ENCODE data around the gene SLC5A5. TPM values are rescaled to one million over a fixed set of nuclear protein-coding genes. Genes with fewer than 3 reads are reported as not detected.

Gene SLC5A5
- total RNA-seq, 4 donors from 2014 or later, result 0.16 TPM; not detected in 3

- Histone ChIP-seq H3K4me1 (peaks cover 0 to 8% (median 2%) of the 10 kb centered on the region in 3 donors), H3K27ac (no peak overlapping the region), H3K9me3 (no peaks in the 10 kb centered on the region), H3K36me3 (no peaks in the 10 kb centered on the region), H3K4me3 (no peak overlapping the region), H3K27me3 (no peaks in the 10 kb centered on the region)
- 23 to 37% methylated on average over 7 to 9 of the region's 29 CpGs for WGBS, 2 donors (ENCODE audit: low coverage in 1 of 2)
- TF ChIP-seq, protein P1, sequence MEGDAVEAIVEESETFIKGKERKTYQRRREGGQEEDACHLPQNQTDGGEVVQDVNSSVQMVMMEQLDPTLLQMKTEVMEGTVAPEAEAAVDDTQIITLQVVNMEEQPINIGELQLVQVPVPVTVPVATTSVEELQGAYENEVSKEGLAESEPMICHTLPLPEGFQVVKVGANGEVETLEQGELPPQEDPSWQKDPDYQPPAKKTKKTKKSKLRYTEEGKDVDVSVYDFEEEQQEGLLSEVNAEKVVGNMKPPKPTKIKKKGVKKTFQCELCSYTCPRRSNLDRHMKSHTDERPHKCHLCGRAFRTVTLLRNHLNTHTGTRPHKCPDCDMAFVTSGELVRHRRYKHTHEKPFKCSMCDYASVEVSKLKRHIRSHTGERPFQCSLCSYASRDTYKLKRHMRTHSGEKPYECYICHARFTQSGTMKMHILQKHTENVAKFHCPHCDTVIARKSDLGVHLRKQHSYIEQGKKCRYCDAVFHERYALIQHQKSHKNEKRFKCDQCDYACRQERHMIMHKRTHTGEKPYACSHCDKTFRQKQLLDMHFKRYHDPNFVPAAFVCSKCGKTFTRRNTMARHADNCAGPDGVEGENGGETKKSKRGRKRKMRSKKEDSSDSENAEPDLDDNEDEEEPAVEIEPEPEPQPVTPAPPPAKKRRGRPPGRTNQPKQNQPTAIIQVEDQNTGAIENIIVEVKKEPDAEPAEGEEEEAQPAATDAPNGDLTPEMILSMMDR (IDR thresholded peaks at IDR 0.05), result peak in 3 of 4 experiments; percentile 91 to 98 (median 94)
- no peak for TF ChIP-seq POLR2AphosphoS5 (IDR thresholded peaks at IDR 0.05)
- peak; percentile 40 for ATAC-seq
These were observed 16.2 kb upstream of the SLC5A5 start for GRCh38 chr19:17855280-17856152.

- H3K36me3 ChIP-seq, result peaks cover 0 to 35% of the 10 kb centered on the region in 2 donors
- 0% methylated on average over 6 to 25 of the region's 80 CpGs for WGBS, 2 donors (ENCODE audit: low coverage in 1 of 2)
- peak within 1 kb of the TSS; percentile 93 to 98 for H3K4me3 ChIP-seq
- peak within 1 kb of the TSS; percentile 61 to 94 (median 88) for H3K27ac ChIP-seq
- H3K4me1 ChIP-seq, result peaks cover 0 to 35% (median 8%) of the 10 kb centered on the region in 3 donors
- TF ChIP-seq, protein P1 (IDR thresholded peaks at IDR 0.05), result peak in 3 of 4 experiments; percentile 83 to 91 (median 87)
- TF ChIP-seq POLR2A (IDR thresholded peaks at IDR 0.05) (peak; percentile 95 to 97), EP300 (IDR thresholded peaks at IDR 0.05) (no peak), POLR2AphosphoS5 (IDR thresholded peaks at IDR 0.05) (peak; percentile 98)
- H3K9me3 ChIP-seq, result no peaks in the 10 kb centered on the region
- ATAC-seq, result peak; percentile 100
- H3K27me3 ChIP-seq, result no peaks in the 10 kb centered on the region
These were observed 12.0 kb upstream of the SLC5A5 start, which contains the start of gene RPL18A for GRCh38 chr19:17859533-17860330. TSS of gene RPL18A (plus strand) at chr19:17859910. CDS start at chr19:17859957, 47 bp downstream.

- no peak for ATAC-seq
- peaks cover 0 to 43% of the 10 kb centered on the region in 2 donors for H3K36me3 ChIP-seq
- TF ChIP-seq, protein P1 (IDR thresholded peaks at IDR 0.05), result no peak
- no peak for TF ChIP-seq EP300 (IDR thresholded peaks at IDR 0.05)
- no peak for TF ChIP-seq POLR2AphosphoS5 (IDR thresholded peaks at IDR 0.05)
- TF ChIP-seq POLR2A (IDR thresholded peaks at IDR 0.05), result no peak
- H3K4me3 ChIP-seq, result peak overlapping the region; percentile 93 to 98
- peak overlapping the region; percentile 61 to 94 (median 88) for H3K27ac ChIP-seq
- H3K27me3 ChIP-seq, result no peaks in the 10 kb centered on the region
- H3K4me1 ChIP-seq, result peaks cover 0 to 35% (median 8%) of the 10 kb centered on the region in 3 donors
- H3K9me3 ChIP-seq, result no peaks in the 10 kb centered on the region
- WGBS, 2 donors (ENCODE audit: low coverage in 1 of 2), result 0 to 1% methylated on average over 4 to 17 of the region's 22 CpGs
These were observed 11.3 kb upstream of the SLC5A5 start for GRCh38 chr19:17860331-17860992.

- H3K4me3 ChIP-seq, result peak overlapping the region; percentile 93 to 98
- no peak for ATAC-seq
- H3K36me3 ChIP-seq, result peaks cover 0 to 48% of the 10 kb centered on the region in 2 donors
- no peaks in the 10 kb centered on the region for H3K27me3 ChIP-seq
- TF ChIP-seq POLR2AphosphoS5 (IDR thresholded peaks at IDR 0.05) (no peak), POLR2A (IDR thresholded peaks at IDR 0.05) (no peak), EP300 (IDR thresholded peaks at IDR 0.05) (no peak)
- TF ChIP-seq, protein P1 (IDR thresholded peaks at IDR 0.05), result no peak
- peaks cover 0 to 35% (median 8%) of the 10 kb centered on the region in 3 donors for H3K4me1 ChIP-seq
- 0% methylated on average over 1 of the region's 7 CpGs; no CpG with 5 or more reads in 1 of the 2 donors for WGBS, 2 donors (ENCODE audit: low coverage in 1 of 2)
- H3K9me3 ChIP-seq, result no peaks in the 10 kb centered on the region
- H3K27ac ChIP-seq, result peak overlapping the region in 3 of 4 donors; percentile 86 to 94 (median 89)
These were observed 10.8 kb upstream of the SLC5A5 start for GRCh38 chr19:17860993-17861360.
